AG10803 (cell line): Measurements from ENCODE around the gene ITSN1.

Experiments
- DNase-seq: peaks from one replicate; pipeline ENCODE4 v3.0.0; 2010; ENCODE audit warnings: low read depth
- H3K4me3 ChIP-seq: 2 replicates; pipeline ENCODE4 v1.5.1; 2011; ENCODE audit warnings: mild to moderate bottlenecking, low read length, control low read depth
- TF ChIP-seq, protein P1 (sequence below): conservative IDR thresholded peaks from 2 replicates; pipeline ENCODE4 v1.5.1; 2011; ENCODE audit warnings: mild to moderate bottlenecking, low read length, control low read depth, inconsistent platforms

ITSN1 gene

DNA sequence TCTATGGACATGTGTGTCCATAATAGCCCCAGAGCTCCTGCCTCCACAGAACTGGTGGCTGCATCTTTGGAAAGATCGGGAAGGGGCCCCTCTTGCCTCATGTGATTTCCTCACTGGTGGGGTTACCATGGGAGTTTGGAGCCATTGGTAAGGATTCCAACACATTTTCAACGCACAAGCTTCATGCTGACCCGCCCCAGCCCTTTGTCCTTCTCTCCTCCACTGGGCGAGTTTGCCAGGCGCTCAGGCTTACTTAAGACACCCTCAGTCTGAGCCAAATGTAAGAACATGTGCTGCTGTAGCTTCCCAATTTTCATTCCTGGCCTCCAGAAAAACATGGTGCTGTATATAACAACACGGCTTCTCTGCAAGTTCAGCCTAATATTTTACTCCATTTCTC lies 200.9 kb downstream of the ITSN1 start:
- TF ChIP-seq, protein P1, sequence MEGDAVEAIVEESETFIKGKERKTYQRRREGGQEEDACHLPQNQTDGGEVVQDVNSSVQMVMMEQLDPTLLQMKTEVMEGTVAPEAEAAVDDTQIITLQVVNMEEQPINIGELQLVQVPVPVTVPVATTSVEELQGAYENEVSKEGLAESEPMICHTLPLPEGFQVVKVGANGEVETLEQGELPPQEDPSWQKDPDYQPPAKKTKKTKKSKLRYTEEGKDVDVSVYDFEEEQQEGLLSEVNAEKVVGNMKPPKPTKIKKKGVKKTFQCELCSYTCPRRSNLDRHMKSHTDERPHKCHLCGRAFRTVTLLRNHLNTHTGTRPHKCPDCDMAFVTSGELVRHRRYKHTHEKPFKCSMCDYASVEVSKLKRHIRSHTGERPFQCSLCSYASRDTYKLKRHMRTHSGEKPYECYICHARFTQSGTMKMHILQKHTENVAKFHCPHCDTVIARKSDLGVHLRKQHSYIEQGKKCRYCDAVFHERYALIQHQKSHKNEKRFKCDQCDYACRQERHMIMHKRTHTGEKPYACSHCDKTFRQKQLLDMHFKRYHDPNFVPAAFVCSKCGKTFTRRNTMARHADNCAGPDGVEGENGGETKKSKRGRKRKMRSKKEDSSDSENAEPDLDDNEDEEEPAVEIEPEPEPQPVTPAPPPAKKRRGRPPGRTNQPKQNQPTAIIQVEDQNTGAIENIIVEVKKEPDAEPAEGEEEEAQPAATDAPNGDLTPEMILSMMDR = no peak
- no peak overlapping the region for H3K4me3 ChIP-seq
- DNase-seq = peak; percentile 18

GRCh38 chr21:33844104-33844889 lies 202.0 kb downstream of the ITSN1 start:
- TF ChIP-seq, protein P1 = no peak
- H3K4me3 ChIP-seq = no peak overlapping the region
- peak; percentile 85 for DNase-seq

DNA sequence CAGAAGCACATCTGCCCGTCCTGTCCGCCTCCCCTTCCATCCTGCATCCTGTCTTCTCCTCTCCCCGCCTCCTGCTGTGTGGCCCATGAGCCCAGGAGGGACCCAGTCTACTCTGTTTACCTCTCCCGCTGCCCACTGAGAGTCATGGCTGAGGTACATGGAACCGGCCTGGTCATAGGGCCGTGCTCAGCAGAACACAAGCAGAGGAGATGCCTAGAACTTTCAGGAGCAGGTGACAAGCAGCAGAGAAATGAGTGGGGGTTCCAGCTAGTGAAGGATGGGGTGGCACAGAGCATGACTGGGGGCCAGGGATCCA lies 202.5 kb downstream of the ITSN1 start:
- no peak overlapping the region for H3K4me3 ChIP-seq
- no peak for DNase-seq
- TF ChIP-seq, protein P1 = no peak

DNA sequence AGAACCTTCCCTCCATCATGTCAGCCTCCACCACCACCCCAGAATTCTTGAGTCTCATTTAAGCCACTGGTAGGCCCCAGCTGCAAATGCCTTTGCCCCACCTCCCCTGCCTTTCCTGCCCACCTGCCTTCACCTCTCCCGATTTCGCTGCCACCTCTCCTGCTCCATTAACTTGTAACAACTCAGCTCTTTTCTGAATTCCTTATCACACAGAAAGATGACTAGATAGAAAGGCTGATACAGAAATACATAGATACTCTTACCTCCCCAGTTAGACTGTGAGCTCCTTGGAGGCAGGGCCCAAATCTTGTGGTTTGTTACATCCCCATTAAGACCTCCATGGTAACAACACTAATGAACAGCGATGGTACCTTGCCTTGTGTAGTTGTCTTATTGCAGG lies 203.8 kb downstream of the ITSN1 start:
- DNase-seq = no peak
- TF ChIP-seq, protein P1 = no peak
- no peak overlapping the region for H3K4me3 ChIP-seq

- TF ChIP-seq, protein P1 = no peak
- DNase-seq = no peak
- no peak overlapping the region for H3K4me3 ChIP-seq
Observed at GRCh38 chr21:33847588-33848248, 205.4 kb downstream of the ITSN1 start.

DNA sequence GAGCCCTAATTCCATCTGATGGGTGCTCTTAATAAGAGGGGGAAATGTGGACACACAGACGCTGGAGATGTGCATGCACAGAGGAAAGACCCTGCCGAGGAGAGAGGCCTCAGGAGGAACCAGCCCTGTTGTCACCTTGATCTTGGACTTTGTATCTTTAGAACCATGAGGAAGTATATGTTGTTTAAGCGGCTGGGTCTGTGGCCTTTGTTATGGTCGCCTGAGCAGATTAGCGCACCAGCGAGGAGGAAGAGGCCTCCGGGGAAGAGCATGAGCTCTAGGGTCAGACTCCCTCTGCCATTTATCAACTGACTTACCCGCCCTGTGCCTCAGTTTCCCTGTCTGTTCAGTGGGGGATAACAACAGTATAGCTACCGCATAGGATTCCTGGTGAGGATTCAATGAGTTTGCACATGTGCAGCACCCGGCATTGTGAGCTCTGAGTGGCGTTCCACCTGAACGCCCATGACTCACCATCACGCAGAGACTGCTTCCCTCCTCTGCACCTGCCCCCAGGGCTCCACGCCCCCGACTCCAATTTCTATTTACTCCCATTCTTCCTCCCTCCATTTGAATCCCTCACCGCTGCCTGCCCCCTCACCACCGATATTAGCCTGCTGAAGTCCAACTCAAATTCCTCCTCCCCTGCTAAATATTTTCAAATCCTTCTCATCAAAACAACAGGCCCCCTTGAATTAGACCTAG lies 206.1 kb downstream of the ITSN1 start:
- TF ChIP-seq, protein P1 = no peak
- H3K4me3 ChIP-seq = no peak overlapping the region
- no peak for DNase-seq
